Neutrophil (primary cell): ENCODE results near the gene MAPK12.

Experiments
- H3K27ac ChIP-seq: fragments of 200-600 bp; sonication (generic); 2 replicates; pipeline ENCODE4 v1.5.1; 2016; ENCODE audit warnings: mild to moderate bottlenecking, moderate library complexity
- H3K27me3 ChIP-seq: fragments of 200-600 bp; sonication (generic); 2 replicates; pipeline ENCODE4 v1.6.0; 2016; ENCODE audit warnings: mild to moderate bottlenecking
- H3K36me3 ChIP-seq: fragments of 200-600 bp; sonication (generic); 2 replicates; pipeline ENCODE4 v1.5.1; 2017
- H3K4me1 ChIP-seq, 2 experiments: fragments of 200-600 bp in 1 of 2; sonication (generic) in 1 of 2; 1 replicate in 1 of 2; 2 replicates in 1 of 2; pipeline versions ENCODE4 v1.5.1 to v1.6.1; 2013 to 2016; ENCODE audit warnings: low read depth in 1 of 2, low read length in 1 of 2, mild to moderate bottlenecking in 1 of 2, moderate library complexity in 1 of 2; ENCODE audit not compliant: control insufficient read depth in 1 of 2, insufficient read depth in 1 of 2
- H3K4me3 ChIP-seq, 2 experiments: fragments of 200-600 bp in 1 of 2; sonication (generic) in 1 of 2; 1 replicate in 1 of 2; 2 replicates in 1 of 2; pipeline ENCODE4 v1.5.1; 2013 to 2016; ENCODE audit warnings: low read depth in 1 of 2, low read length in 1 of 2, mild to moderate bottlenecking in 1 of 2, moderate library complexity in 1 of 2
- H3K9me3 ChIP-seq: fragments of 200-600 bp; sonication (generic); 2 replicates; pipeline ENCODE4 v1.5.1; 2016
- CTCF ChIP-seq: fragments of 200-600 bp; sonication (generic); IDR thresholded peaks from 2 replicates; pipeline ENCODE4 v1.5.1; 2016; ENCODE audit warnings: antibody characterized with exemption

The MAPK12 gene

GRCh38 chr22:50213263-50213662 lies 48.2 kb downstream of the MAPK12 start:
- Histone ChIP-seq H3K4me1 (peaks cover 9 to 10% of the 10 kb centered on the region in 2 experiments), H3K27ac (no peak overlapping the region), H3K9me3 (no peaks in the 10 kb centered on the region), H3K4me3 (no peak overlapping the region), H3K27me3 (no peaks in the 10 kb centered on the region), H3K36me3 (peaks cover 98% of the 10 kb centered on the region)
- no peak for TF ChIP-seq CTCF

GRCh38 chr22:50211147-50211546 lies 50.3 kb downstream of the MAPK12 start:
- H3K27ac ChIP-seq, result no peak overlapping the region
- H3K4me3 ChIP-seq, result no peak overlapping the region
- peaks cover 21 to 26% of the 10 kb centered on the region in 2 experiments for H3K4me1 ChIP-seq
- no peaks in the 10 kb centered on the region for H3K9me3 ChIP-seq
- no peaks in the 10 kb centered on the region for H3K27me3 ChIP-seq
- H3K36me3 ChIP-seq, result peaks cover 98% of the 10 kb centered on the region
- TF ChIP-seq CTCF, result no peak

- no peaks in the 10 kb centered on the region for H3K9me3 ChIP-seq
- no peak overlapping the region for H3K27ac ChIP-seq
- H3K4me1 ChIP-seq, result peaks cover 21 to 26% of the 10 kb centered on the region in 2 experiments
- H3K36me3 ChIP-seq, result peaks cover 96% of the 10 kb centered on the region
- no peaks in the 10 kb centered on the region for H3K27me3 ChIP-seq
- no peak overlapping the region for H3K4me3 ChIP-seq
- no peak for TF ChIP-seq CTCF
Measured at GRCh38 chr22:50210378-50211139, 50.9 kb downstream of the MAPK12 start.

GRCh38 chr22:50209893-50210292 lies 51.6 kb downstream of the MAPK12 start:
- Histone ChIP-seq H3K27ac (peak overlapping the region; percentile 13), H3K9me3 (no peaks in the 10 kb centered on the region), H3K4me1 (peaks cover 24 to 31% of the 10 kb centered on the region in 2 experiments), H3K27me3 (no peaks in the 10 kb centered on the region), H3K36me3 (peaks cover 90% of the 10 kb centered on the region), H3K4me3 (no peak overlapping the region)
- peak; percentile 86 for TF ChIP-seq CTCF

- no peak for TF ChIP-seq CTCF
- H3K27ac ChIP-seq, result peak overlapping the region; percentile 13
- peaks cover 31 to 37% of the 10 kb centered on the region in 2 experiments for H3K4me1 ChIP-seq
Measured at GRCh38 chr22:50208939-50209892, 52.3 kb downstream of the MAPK12 start.

More at GRCh38 chr22:50208939-50209892, 52.3 kb downstream of the MAPK12 start:
- Histone ChIP-seq H3K9me3 (no peaks in the 10 kb centered on the region), H3K27me3 (no peaks in the 10 kb centered on the region), H3K36me3 (peaks cover 83% of the 10 kb centered on the region), H3K4me3 (no peak overlapping the region)
